ENCODE results near the gene TM2D1. TPM values are rescaled to one million over a fixed set of nuclear protein-coding genes. Genes with fewer than 3 reads are reported as not detected.

TM2D1 gene
- polyA plus RNA-seq, 1 donor from 2014 or later, result 161 TPM

- Histone ChIP-seq H3K79me2 (replicated peaks; ENCODE audit: insufficient read depth, low read length) (no peaks in the 10 kb centered on the region), H3F3A (ENCODE audit: insufficient read depth, low read length, poor library complexity, severe bottlenecking) (no peaks in the 10 kb centered on the region), H2AFZ (ENCODE audit: low read depth, low read length) (no peak overlapping the region), H4K20me1 (ENCODE audit: insufficient read depth) (no peaks in the 10 kb centered on the region), H3K36me3 (ENCODE audit: insufficient read depth, low read length) (no peaks in the 10 kb centered on the region), H3K27me3 (ENCODE audit: insufficient read depth, low read depth, low read length) (no peaks in the 10 kb centered on the region), H3K4me3 (ENCODE audit: low read length) (no peak overlapping the region), H3K9ac (ENCODE audit: low read length) (no peak overlapping the region), H3K9me2 (ENCODE audit: insufficient read depth, low read length) (no peaks in the 10 kb centered on the region), H3K9me3 (ENCODE audit: low read length) (no peaks in the 10 kb centered on the region), H3K4me2 (ENCODE audit: low read length) (no peak overlapping the region), H3K27ac (ENCODE audit: low read length) (no peak overlapping the region)
- no peak for TF ChIP-seq REST (IDR thresholded peaks at IDR 0.05; ENCODE audit: borderline replicate concordance)
- no peak for TF ChIP-seq SMC3 (conservative IDR thresholded peaks at IDR 0.05; ENCODE audit: poor library complexity)
- no peak for TF ChIP-seq TAF1 (IDR thresholded peaks at IDR 0.05; ENCODE audit: low read depth)
- no peak for TF ChIP-seq POLR2AphosphoS5 (IDR thresholded peaks at IDR 0.05)
- no peak for TF ChIP-seq RAD21 (conservative IDR thresholded peaks at IDR 0.05)
- TF ChIP-seq EZH2 (IDR thresholded peaks at IDR 0.05; ENCODE audit: borderline replicate concordance, insufficient read depth, low read length, poor library complexity, severe bottlenecking), result no peak
- no peak for TF ChIP-seq EP300 (conservative IDR thresholded peaks at IDR 0.05; ENCODE audit: poor library complexity, severe bottlenecking)
- TF ChIP-seq CTCF (IDR thresholded peaks at IDR 0.05; ENCODE audit: poor library complexity, severe bottlenecking), result no peak
- TF ChIP-seq MXI1 (conservative IDR thresholded peaks at IDR 0.05; ENCODE audit: poor library complexity, severe bottlenecking), result no peak
Measured at GRCh38 chr1:61749574-61749973, 24.6 kb upstream of the TM2D1 start.

GRCh38 chr1:61748566-61748965 lies 23.6 kb upstream of the TM2D1 start:
- H3K27ac ChIP-seq (ENCODE audit: low read length), result no peak overlapping the region
- no peak overlapping the region for H3K9ac ChIP-seq (ENCODE audit: low read length)
- no peaks in the 10 kb centered on the region for H3K27me3 ChIP-seq (ENCODE audit: insufficient read depth, low read depth, low read length)
- no peaks in the 10 kb centered on the region for H3K9me2 ChIP-seq (ENCODE audit: insufficient read depth, low read length)
- no peak overlapping the region for H3K4me3 ChIP-seq (ENCODE audit: low read length)
- H3K9me3 ChIP-seq (ENCODE audit: low read length), result no peaks in the 10 kb centered on the region
- H3K79me2 ChIP-seq (replicated peaks; ENCODE audit: insufficient read depth, low read length), result no peaks in the 10 kb centered on the region
- H2AFZ ChIP-seq (ENCODE audit: low read depth, low read length), result no peak overlapping the region
- H4K20me1 ChIP-seq (ENCODE audit: insufficient read depth), result no peaks in the 10 kb centered on the region
- TF ChIP-seq POLR2AphosphoS5 (IDR thresholded peaks at IDR 0.05), result no peak
- no peak for TF ChIP-seq SMC3 (conservative IDR thresholded peaks at IDR 0.05; ENCODE audit: poor library complexity)
- no peak for TF ChIP-seq RAD21 (conservative IDR thresholded peaks at IDR 0.05)
- no peak for TF ChIP-seq TAF1 (IDR thresholded peaks at IDR 0.05; ENCODE audit: low read depth)
- TF ChIP-seq EZH2 (IDR thresholded peaks at IDR 0.05; ENCODE audit: borderline replicate concordance, insufficient read depth, low read length, poor library complexity, severe bottlenecking), result no peak
- no peak for TF ChIP-seq MXI1 (conservative IDR thresholded peaks at IDR 0.05; ENCODE audit: poor library complexity, severe bottlenecking)
- TF ChIP-seq REST (IDR thresholded peaks at IDR 0.05; ENCODE audit: borderline replicate concordance), result no peak
- no peak for TF ChIP-seq CTCF (IDR thresholded peaks at IDR 0.05; ENCODE audit: poor library complexity, severe bottlenecking)
- no peak for TF ChIP-seq EP300 (conservative IDR thresholded peaks at IDR 0.05; ENCODE audit: poor library complexity, severe bottlenecking)
- no peak overlapping the region for H3K4me2 ChIP-seq (ENCODE audit: low read length)
- no peaks in the 10 kb centered on the region for H3F3A ChIP-seq (ENCODE audit: insufficient read depth, low read length, poor library complexity, severe bottlenecking)
- no peaks in the 10 kb centered on the region for H3K36me3 ChIP-seq (ENCODE audit: insufficient read depth, low read length)

Data from neural cell (in vitro differentiated cells).